Left ventricle myocardium superior (tissue), 1 donor: ENCODE results near the gene IMPG1. TPM values are rescaled to one million over a fixed set of nuclear protein-coding genes. Genes with fewer than 3 reads are reported as not detected.

ENCODE experiments used
- ATAC-seq: fragments of 200-7000 bp; cut with Tn5 transposase; one replicate; pipeline ENCODE4 v1.9.1; 2020; ENCODE audit warnings: mild to moderate bottlenecking, moderate library complexity
- DNase-seq: peaks from one replicate; pipeline ENCODE4 v3.0.0-alpha.2; 2020
- intact Hi-C: fragments of 100-400 bp; cut with micrococcal nuclease; formaldehyde crosslinking; loops from one replicate; pipeline ENCODE4 v1.11.0; 2022
- total RNA-seq: library from RNA; stranded (reverse); fragmentation: NEBNext Ultra II Directional; extraction: Animal tissue kit (Norgen Biotek cat#: 25700); gene quantifications from one replicate; pipeline ENCODE4 v1.2.1, GENCODE V29; 2021
- donor health status: DM: no; HTN: yes; CAD: no; lungs with severe emphysema.

The IMPG1 gene
- total RNA-seq, 1 donor from 2014 or later, result not detected

GRCh38 chr6:75968143-75968542 lies 104.3 kb downstream of the IMPG1 start:
- DNase-seq (no peak), ATAC-seq (no peak)
- intact Hi-C loops, result no loop called here

- no peak for ATAC-seq
- DNase-seq, result no peak
- intact Hi-C loops, result no loop called here
Observed at GRCh38 chr6:75963569-75963968, 108.9 kb downstream of the IMPG1 start.

- no peak for ATAC-seq
- no peak for DNase-seq
- intact Hi-C loops, result no loop called here
Observed at GRCh38 chr6:75952128-75952527, 120.3 kb downstream of the IMPG1 start.

GRCh38 chr6:75947935-75948334 lies 124.5 kb downstream of the IMPG1 start:
- intact Hi-C loops, result no loop called here
- DNase-seq, result no peak
- peak; percentile 58 for ATAC-seq

- DNase-seq (no peak), ATAC-seq (no peak)
- intact Hi-C loops, result no loop called here
Observed at GRCh38 chr6:75946146-75946831, 126.2 kb downstream of the IMPG1 start.

- intact Hi-C loops, result no loop called here
- no peak for ATAC-seq
Observed at GRCh38 chr6:75943381-75943780, 129.1 kb downstream of the IMPG1 start.

GRCh38 chr6:75941509-75941908 lies 131.0 kb downstream of the IMPG1 start:
- DNase-seq (no peak), ATAC-seq (no peak)
- intact Hi-C loops, result no loop called here

More at GRCh38 chr6:75943381-75943780, 129.1 kb downstream of the IMPG1 start:
- DNase-seq, result no peak

- ATAC-seq, result peak; percentile 87
- DNase-seq, result no peak
- intact Hi-C loops, result no loop called here
Observed at GRCh38 chr6:75940564-75940963, 131.9 kb downstream of the IMPG1 start.

GRCh38 chr6:75937846-75938245 lies 134.6 kb downstream of the IMPG1 start:
- no peak for DNase-seq
- no peak for ATAC-seq
- intact Hi-C loops, result no loop called here

- DNase-seq, result no peak
- intact Hi-C loops, result no loop called here
- no peak for ATAC-seq
Observed at GRCh38 chr6:75936682-75937081, 135.8 kb downstream of the IMPG1 start.

GRCh38 chr6:75935473-75935793 lies 137.0 kb downstream of the IMPG1 start:
- DNase-seq (no peak), ATAC-seq (no peak)
- intact Hi-C loops, result no loop called here

- DNase-seq (peak; percentile 41), ATAC-seq (peak; percentile 78)
- intact Hi-C loops, result loop anchor here (5.0 kb wide), 1 partner anchor 1522 kb away; no protein-coding TSS in a partner anchor
Observed at GRCh38 chr6:75934643-75935472, 137.6 kb downstream of the IMPG1 start.

- DNase-seq (no peak), ATAC-seq (peak; percentile 24)
- intact Hi-C loops, result loop anchor here (2.0 to 5.0 kb wide), 2 partner anchors 417 to 1524 kb away; no protein-coding TSS in a partner anchor
Observed at GRCh38 chr6:75933387-75933975, 139.0 kb downstream of the IMPG1 start.

- peak; percentile 60 for ATAC-seq
- intact Hi-C loops, result loop anchor here (2.0 to 5.0 kb wide), 2 partner anchors 419 to 1525 kb away; no protein-coding TSS in a partner anchor
- no peak for DNase-seq
Observed at GRCh38 chr6:75932067-75932466, 140.4 kb downstream of the IMPG1 start.

- DNase-seq, result no peak
- ATAC-seq, result peak; percentile 33
- intact Hi-C loops, result loop anchor here (5.0 kb wide), 1 partner anchor 1526 kb away; no protein-coding TSS in a partner anchor
Observed at GRCh38 chr6:75931011-75931680, 141.3 kb downstream of the IMPG1 start.

GRCh38 chr6:75926293-75927168 lies 145.9 kb downstream of the IMPG1 start:
- ATAC-seq, result no peak
- intact Hi-C loops, result no loop called here

GRCh38 chr6:75922226-75922625 lies 150.2 kb downstream of the IMPG1 start:
- intact Hi-C loops, result no loop called here
- DNase-seq (no peak), ATAC-seq (no peak)

More at GRCh38 chr6:75926293-75927168, 145.9 kb downstream of the IMPG1 start:
- no peak for DNase-seq

- ATAC-seq, result no peak
- intact Hi-C loops, result loop anchor here (10.0 kb wide), 1 partner anchor 1462 kb away; no protein-coding TSS in a partner anchor
- DNase-seq, result no peak
Observed at GRCh38 chr6:75913040-75913439, 159.4 kb downstream of the IMPG1 start.
